ENCODE data around the gene WBP4. TPM values are rescaled to one million over a fixed set of nuclear protein-coding genes. Genes with fewer than 3 reads are reported as not detected.
A peak's percentile ranks its signal among the peaks of the same experiment; 100 is the strongest.

Gene WBP4
- total and polyA plus RNA-seq, 2 of the 13 experiments (the other 11 are each of a cell fraction or from before 2014, with no cell fraction given) = 6.7 to 11.7 TPM

- TF ChIP-seq ZNF24 (IDR thresholded peaks at IDR 0.05) = no peak
- TF ChIP-seq KDM2A (CRISPR knock-in tag; IDR thresholded peaks at IDR 0.05; ENCODE audit: borderline replicate concordance, low read depth) = peak; percentile 90
- no peak for TF ChIP-seq ZNF232 (CRISPR knock-in tag; IDR thresholded peaks at IDR 0.05; ENCODE audit: borderline replicate concordance)
- TF ChIP-seq ZBTB26 (CRISPR knock-in tag; IDR thresholded peaks at IDR 0.05; ENCODE audit: borderline replicate concordance) = peak; percentile 83; the same call in 1 of the 2 replicates
- no peak for TF ChIP-seq ZNF510 (CRISPR knock-in tag; IDR thresholded peaks at IDR 0.05; ENCODE audit: low read depth)
- no peak for TF ChIP-seq ZNF34 (CRISPR knock-in tag; IDR thresholded peaks at IDR 0.05; ENCODE audit: borderline replicate concordance)
- no peak for TF ChIP-seq ZNF136 (CRISPR knock-in tag; IDR thresholded peaks at IDR 0.05; ENCODE audit: low read depth)
- no peak for TF ChIP-seq ZNF282 (IDR thresholded peaks at IDR 0.05; ENCODE audit: partially characterized antibody)
- no peak for TF ChIP-seq ZBTB49 (CRISPR knock-in tag; IDR thresholded peaks at IDR 0.05; ENCODE audit: borderline replicate concordance)
- no peak for TF ChIP-seq THAP8 (CRISPR knock-in tag; IDR thresholded peaks at IDR 0.05; ENCODE audit: borderline replicate concordance)
- TF ChIP-seq RARA (CRISPR knock-in tag; IDR thresholded peaks at IDR 0.05) = no peak
- no peak for TF ChIP-seq ADNP (CRISPR knock-in tag; IDR thresholded peaks at IDR 0.05)
- TF ChIP-seq JUND (CRISPR knock-in tag; IDR thresholded peaks at IDR 0.05) = 0 out of 2 replicates have a peak, but pooled peaks have one; percentile 22
- TF ChIP-seq ZBTB20 (CRISPR knock-in tag; IDR thresholded peaks at IDR 0.05; ENCODE audit: borderline replicate concordance, low read depth) = no peak
- no peak for TF ChIP-seq IKZF4 (CRISPR knock-in tag; IDR thresholded peaks at IDR 0.05; ENCODE audit: borderline replicate concordance, low read depth, not compliant biosample characterization)
- peak; percentile 82 to 88 for TF ChIP-seq POLR2A (IDR thresholded peaks at IDR 0.05; ENCODE audit: insufficient read depth in 1 of 2, low read depth in 2 of 2, low read length in 2 of 2)
- TF ChIP-seq NCOA5 (CRISPR knock-in tag; IDR thresholded peaks at IDR 0.05) = no peak
- TF ChIP-seq ARID3A (IDR thresholded peaks at IDR 0.05; ENCODE audit: low read depth, low read length) = no peak
- no peak for TF ChIP-seq MLXIP (CRISPR knock-in tag; IDR thresholded peaks at IDR 0.05; ENCODE audit: borderline replicate concordance)
- no peak for TF ChIP-seq KLF6 (CRISPR knock-in tag; IDR thresholded peaks at IDR 0.05)
- peak; percentile 91 for TF ChIP-seq ZNF335 (CRISPR knock-in tag; IDR thresholded peaks at IDR 0.05)
These were observed 71.3 kb downstream of the WBP4 start, which contains the start of gene KBTBD6 (continued) for GRCh38 chr13:41132512-41133152.

All from HepG2 (cell line).